WI38 (cell line): ENCODE measurements around the gene RIPOR3.

Experiments used
- H3K4me3 ChIP-seq: 2 replicates; pipeline ENCODE4 v1.5.1; 2011; ENCODE audit warnings: low read depth, mild to moderate bottlenecking, control low read depth, low read length
- CTCF ChIP-seq: IDR thresholded peaks from 2 replicates; pipeline ENCODE4 v1.5.1; 2012; ENCODE audit warnings: low read depth, mild to moderate bottlenecking, control low read depth, low read length

RIPOR3 gene

GRCh38 chr20:50726955-50727791 is 35.8 kb upstream of the RIPOR3 start:
- H3K4me3 ChIP-seq = no peak overlapping the region
- TF ChIP-seq CTCF = no peak

DNA sequence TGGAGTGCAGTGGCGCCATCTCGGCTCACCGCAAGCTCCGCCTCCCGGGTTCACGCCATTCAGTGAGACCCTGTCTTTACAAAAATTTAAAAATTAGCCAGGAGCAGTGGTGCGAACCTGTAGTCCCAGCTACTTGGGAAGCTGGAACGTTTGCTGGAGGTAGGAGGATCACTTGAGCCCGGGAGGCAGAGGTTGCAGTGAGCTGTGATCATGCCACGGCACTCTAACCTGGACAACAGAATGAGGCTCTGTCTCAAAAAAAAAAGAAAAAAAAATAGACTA is 34.3 kb upstream of the RIPOR3 start:
- TF ChIP-seq CTCF = no peak
- no peak overlapping the region for H3K4me3 ChIP-seq

DNA sequence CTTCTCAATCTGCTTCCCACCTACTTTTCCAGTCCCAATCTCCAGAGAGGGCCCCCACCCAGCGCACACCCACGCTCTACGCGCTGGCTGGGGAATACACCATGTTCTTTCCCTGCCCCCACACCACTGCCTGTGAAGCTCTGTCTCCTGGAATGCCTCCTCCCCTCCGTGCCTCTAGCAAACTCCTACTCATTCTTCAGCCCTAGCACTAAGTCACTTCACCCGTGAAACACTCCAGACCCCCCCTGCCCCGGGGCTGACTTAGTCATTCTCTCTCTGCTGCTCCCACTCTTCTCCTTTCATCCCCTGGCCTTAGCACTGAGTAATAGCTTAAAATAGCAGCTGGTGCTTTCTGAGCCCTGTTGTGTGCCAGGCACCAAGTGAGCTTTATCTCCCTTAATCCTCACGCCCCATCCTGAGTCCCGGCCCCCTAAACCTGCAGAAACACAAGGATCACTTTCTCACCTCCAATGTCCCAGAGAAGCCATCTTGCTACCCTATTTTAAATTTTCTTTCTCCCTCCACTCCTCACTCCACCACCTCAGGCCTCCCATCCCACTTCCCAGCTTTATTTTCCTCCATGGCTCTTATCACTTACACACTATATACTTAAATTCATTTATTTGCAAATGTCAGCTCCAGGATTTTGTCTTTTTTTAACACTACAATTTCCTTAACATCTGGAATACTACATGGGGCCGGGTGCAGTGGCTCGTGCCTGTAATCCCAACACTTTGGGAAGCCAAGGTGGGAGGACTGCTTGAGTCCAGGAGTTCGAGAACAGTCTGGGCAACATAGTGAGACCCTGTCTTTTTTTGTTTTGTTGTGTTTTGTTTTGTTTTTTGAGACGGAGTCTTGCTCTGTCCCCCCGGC is 33.7 kb upstream of the RIPOR3 start:
- H3K4me3 ChIP-seq = peak overlapping the region; percentile 23
- no peak for TF ChIP-seq CTCF

- TF ChIP-seq CTCF = no peak
- H3K4me3 ChIP-seq = peak overlapping the region; percentile 23
Observed at GRCh38 chr20:50724112-50724725, 32.9 kb upstream of the RIPOR3 start.

- H3K4me3 ChIP-seq = no peak overlapping the region
- TF ChIP-seq CTCF = no peak
Observed at GRCh38 chr20:50723672-50724071, 32.3 kb upstream of the RIPOR3 start.

DNA sequence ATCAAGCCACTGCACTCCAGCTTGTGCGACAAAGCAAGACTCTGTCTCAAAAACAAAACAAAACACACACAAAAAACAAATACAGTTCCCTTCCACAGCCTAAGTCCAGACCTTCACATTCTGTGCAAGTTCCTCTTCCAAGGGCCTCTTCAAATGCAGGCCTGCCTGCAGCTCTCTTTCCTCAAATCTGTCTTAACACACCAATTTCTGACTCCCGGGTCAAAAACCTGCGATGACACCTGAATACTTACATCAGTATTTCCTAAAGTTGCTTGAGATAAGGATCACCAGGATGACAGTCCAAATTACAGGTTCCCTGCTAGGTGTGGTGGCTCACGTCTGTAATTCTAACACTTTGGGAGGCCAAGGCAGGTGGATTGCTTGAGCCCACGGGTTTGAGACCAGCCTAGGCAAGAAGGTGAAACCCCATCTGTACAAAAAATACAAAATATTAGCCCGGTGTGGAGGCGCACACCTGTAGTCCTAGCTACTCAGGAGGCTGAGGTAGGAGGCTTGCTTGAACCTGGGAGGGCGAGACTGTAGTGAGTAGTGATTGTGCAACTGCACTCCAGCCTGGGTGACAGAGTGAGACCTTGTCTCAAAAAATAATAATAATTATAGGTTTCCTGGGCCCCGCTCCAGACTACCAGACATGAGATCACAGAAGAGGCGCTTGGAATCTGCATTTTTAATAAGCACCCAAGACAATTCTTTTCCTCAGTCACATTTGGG is 31.2 kb upstream of the RIPOR3 start:
- no peak overlapping the region for H3K4me3 ChIP-seq
- TF ChIP-seq CTCF = no peak
